Erythroblast (primary cell): ENCODE results near the gene OSBP.
A peak's percentile ranks its signal among the peaks of the same experiment; 100 is the strongest.
"Not testable (repeated sequence)": the region's sequence is repeated elsewhere in the genome, so short reads cannot be mapped to it uniquely, and the experiment has no call there.

Experiments
- DNase-seq, 2 experiments: peaks; one replicate each; lab custom pipeline; 2025; lab: John Stamatoyannopoulos, UW
- GATA1 ChIP-seq: IDR thresholded peaks from 2 replicates; pipeline ENCODE4 v1.6.1; 2011; ENCODE audit warnings: low read depth, mild to moderate bottlenecking, control low read depth, low read length, moderate library complexity
- POLR2A ChIP-seq: IDR thresholded peaks from 2 replicates; pipeline ENCODE4 v1.6.1; 2011; ENCODE audit warnings: mild to moderate bottlenecking, low read length

OSBP gene, protein sequence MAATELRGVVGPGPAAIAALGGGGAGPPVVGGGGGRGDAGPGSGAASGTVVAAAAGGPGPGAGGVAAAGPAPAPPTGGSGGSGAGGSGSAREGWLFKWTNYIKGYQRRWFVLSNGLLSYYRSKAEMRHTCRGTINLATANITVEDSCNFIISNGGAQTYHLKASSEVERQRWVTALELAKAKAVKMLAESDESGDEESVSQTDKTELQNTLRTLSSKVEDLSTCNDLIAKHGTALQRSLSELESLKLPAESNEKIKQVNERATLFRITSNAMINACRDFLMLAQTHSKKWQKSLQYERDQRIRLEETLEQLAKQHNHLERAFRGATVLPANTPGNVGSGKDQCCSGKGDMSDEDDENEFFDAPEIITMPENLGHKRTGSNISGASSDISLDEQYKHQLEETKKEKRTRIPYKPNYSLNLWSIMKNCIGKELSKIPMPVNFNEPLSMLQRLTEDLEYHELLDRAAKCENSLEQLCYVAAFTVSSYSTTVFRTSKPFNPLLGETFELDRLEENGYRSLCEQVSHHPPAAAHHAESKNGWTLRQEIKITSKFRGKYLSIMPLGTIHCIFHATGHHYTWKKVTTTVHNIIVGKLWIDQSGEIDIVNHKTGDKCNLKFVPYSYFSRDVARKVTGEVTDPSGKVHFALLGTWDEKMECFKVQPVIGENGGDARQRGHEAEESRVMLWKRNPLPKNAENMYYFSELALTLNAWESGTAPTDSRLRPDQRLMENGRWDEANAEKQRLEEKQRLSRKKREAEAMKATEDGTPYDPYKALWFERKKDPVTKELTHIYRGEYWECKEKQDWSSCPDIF

DNA sequence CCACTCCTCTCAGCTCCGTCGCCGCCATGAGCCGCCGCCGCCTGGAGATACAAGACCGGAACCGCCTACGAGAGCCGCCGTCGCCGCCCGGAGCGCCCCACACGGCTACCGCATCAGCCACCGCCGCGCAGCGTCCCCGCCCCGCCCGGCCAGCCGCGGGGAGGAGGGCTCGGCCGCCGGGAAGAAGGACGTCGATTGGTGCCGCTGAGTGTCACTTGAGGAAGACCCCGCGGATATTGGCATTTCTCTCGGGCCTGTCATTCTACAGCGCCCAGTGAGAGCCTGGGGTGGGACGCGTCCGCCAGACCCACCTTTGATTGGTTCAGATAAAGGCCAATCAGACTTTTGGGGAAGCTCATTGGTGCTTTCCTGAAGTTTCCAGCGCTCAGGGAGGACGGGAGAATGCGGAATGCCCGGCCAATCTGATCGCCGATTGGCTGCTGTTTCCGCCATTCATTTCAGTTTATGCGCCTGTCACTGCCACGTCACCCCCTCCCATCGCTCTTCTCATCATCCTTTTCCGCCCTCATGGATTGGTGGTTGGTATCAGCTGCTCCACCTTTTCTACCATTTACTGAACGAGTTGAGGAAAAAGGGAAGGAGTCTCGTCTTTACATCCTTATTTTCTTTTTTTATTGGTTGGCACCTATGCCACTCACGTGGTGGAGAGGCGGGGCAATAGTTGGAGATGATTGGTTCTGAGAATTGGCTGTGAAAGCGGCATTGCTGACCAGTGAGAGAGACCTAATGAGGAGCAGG, at the start of gene OSBP:
OSBP (minus strand) TSS at position 138 of the 759 bp plus-strand sequence; CDS start at position 28, 110 bp downstream.
- peak; percentile 100 for DNase-seq
- peak; percentile 58 for TF ChIP-seq POLR2A
- TF ChIP-seq GATA1, result no peak

DNA sequence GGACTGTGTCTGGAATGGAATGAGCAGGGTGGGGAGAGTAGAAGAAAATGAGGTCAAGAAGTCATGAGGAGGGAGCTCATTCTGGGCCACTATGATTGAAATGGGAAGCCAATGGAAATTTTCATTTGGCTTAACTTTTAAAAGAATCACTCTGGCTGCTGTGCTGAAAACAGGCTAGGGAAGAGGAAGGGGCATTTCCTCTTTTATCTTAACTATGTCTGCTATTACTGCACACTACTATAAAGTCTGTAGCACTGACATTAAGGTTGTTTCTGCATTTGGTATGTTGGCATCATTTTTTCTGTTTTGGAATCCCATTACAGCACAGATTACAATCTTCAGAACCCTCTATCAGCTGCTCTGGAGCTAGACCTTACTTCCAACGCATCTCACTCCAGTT, 45.0 kb upstream of the OSBP start:
- no peak for DNase-seq
- no peak for TF ChIP-seq GATA1
- TF ChIP-seq POLR2A, result no peak

DNA sequence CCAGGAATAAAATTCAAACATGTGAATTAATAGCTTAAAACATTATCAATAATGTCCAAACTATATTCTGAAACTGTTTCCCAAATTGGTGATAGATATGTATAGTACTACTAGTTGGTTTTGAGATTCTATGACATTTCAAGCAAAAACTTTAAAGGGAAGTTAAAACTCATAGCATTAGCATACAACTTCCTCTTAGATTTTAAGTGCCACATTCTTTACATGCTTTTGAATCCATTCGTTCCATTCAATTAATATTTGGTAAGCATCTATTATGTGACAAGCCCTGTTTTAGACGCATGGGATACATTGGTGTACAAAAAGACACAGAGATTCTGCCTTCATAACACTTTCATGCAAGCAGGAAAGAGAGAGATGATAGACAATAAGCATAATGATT, 44.4 kb upstream of the OSBP start:
- no peak for DNase-seq
- no peak for TF ChIP-seq POLR2A
- no peak for TF ChIP-seq GATA1

DNA sequence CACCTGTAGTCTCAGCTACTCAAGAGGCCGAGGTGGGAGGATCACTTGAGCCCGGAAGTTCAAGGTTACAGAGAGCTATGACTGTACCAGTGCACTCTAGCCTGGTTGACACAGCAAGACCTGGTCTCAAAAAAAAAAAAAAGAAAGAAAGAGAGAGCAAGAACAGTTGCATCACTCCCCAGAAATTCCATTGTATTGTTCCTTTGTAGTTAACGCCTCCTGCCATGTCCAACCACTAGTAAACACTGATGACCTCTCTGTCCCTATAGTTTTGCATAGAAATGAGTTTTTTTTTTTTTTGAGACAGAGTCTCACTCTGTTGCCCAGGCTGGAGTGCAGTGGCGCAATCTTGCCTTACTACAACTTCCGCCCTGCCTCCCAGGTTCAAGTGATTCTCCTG, 42.5 kb upstream of the OSBP start:
- no peak for DNase-seq
- TF ChIP-seq GATA1 (no peak), POLR2A (no peak)

DNA sequence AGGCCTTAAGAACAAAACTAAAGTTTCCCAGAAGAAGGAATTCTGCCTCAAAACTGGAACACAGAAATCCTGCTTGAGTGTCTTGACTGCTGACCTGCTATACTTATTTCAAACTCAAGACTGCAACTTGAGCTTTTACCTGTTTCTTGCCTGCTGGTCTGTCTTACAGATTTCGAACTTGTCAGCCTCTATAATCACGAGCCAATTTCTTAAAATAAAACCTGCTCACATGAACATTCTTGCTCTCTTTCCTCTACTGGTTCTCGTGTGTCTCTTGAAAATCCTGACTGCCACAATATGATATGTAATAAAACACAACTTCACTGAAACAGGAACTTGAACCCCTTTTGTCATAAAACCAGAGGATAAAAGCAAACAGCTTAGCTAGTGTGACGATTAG, 39.3 kb upstream of the OSBP start:
- no peak for TF ChIP-seq GATA1
- no peak for TF ChIP-seq POLR2A
- no peak for DNase-seq

DNA sequence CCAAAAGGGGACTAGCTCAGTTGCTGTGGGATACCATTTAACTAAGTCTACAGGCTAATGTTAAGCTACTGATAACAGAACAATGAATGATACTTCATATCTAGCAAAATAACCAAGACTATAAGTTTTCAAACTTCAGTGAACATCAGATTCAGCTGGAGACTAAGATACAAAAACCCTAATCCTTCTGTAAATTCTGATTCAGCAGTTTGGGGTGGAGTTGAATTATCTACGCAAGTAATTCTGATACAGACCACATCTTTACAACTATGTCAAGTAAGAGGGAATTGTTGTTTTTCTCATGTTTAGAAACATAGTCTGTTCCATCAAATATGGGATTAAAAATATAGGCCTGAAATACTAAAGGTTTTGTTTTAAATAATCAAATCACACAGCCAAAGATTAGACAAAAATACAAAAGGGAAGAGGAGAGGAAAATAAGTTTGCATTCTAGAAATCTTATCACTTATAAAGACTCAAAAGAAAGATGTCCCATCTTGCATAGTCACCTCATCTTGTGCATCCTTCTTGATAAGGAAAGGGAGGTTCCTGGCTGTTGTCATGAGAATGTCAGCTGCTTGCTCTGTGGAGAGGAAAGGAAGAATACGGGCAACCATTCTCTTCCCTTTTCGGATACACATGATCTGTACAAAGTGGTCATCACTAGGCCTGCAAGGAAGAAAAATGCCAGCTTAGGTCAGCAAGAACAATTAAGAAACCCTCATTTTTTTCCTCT, 31.8 kb upstream of the OSBP start:
- DNase-seq, result peak; percentile 43 to 71
- TF ChIP-seq GATA1, result no peak
- TF ChIP-seq POLR2A, result no peak

DNA sequence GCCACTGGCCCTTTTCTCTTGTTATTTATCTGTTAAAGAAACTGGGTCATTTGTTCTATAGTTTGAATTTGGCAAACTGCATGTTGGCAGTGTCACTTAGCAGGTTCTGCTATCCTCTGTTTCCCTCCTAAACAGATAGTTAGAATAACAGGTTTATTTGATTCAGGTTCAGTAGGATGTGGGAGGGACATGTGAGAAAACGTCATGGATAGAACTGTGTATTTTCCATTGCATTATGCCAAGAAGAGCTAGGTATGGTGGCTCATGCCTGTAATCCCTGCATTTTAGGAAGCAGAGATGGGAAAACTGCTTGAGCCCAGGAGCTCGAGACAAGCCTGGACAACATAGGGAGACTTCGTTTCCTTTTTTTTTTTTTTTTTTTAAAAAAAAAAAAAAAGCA, 29.0 kb upstream of the OSBP start:
- DNase-seq, result no peak
- TF ChIP-seq GATA1 (no peak), POLR2A (no peak)

DNA sequence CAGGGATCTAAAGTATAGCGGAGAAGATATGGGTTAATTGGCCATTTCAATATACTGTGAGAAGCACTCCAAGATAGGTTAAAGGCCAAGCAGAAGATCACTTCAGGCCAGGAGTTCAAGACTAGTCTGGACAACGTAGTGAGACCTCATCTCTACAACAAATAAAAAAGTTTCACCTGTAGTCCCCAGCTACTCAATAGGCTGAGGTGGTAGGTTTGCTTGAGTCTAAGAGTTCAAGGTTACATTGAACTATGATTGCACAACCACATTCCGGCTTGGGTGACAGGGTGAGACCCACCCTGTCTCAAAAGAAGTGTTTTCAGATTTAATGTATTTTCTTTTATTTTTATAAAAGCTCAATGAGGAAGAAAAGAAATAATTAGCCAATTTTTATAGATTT, 27.8 kb upstream of the OSBP start:
- no peak for DNase-seq
- no peak for TF ChIP-seq GATA1
- TF ChIP-seq POLR2A, result no peak

DNA sequence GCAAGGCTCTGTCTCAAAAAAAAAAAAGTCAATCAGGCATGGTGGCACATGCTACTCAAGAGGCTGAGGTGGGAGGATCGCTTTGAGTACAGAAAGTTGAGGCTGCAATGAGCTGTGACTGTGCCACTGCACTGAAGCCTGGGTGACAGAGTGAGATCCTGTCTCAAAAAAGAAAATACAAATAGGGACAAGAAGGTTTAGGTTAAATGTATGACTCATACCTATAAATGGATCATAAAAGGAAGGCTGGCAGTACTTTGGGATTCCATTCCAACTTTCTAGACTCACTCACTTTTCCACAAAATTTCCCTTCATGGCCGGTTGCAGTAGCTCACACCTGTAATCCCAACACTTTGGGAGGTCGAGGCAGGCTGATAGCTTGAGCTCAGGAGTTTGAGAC, 25.6 kb upstream of the OSBP start:
- TF ChIP-seq POLR2A (no peak), GATA1 (no peak)
- DNase-seq, result no peak

DNA sequence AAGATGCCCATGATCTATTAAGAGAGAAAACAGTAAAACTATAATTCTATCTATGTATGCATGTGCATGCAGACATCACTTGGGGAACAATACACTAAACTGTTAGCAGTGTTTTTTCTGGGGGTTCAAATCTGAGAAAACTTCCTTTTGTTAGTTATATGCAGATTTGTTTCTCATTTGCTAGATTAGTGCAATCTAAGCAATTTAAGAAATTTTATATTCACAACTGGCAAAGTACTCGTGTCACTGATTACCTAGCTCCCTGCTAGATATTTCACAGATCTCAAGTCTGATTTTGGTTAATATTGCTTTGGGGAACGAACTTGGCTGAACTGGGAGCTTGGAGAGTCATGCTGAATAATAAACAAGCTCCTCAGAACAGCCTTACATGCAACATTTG, 14.9 kb upstream of the OSBP start:
- TF ChIP-seq POLR2A, result no peak
- TF ChIP-seq GATA1, result no peak
- DNase-seq, result no peak

DNA sequence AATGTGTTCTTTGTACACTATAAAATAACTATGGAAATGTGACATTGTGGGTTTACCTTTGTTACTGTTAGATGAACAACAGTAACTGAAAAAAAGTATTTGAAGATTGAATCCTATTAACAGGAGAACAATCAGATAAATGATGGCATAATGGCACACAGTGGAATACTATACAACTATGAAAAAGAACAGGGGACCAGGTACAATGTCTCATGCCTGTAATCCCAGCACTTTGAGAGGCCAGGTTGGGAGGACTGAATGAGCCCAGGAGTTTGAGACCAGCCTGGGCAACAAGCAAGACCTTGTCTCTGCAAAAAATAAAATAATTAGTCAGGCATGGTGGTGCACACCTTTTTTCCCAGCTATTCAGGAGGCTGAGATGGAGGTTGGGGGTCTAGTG, 14.4 kb upstream of the OSBP start:
- DNase-seq, result no peak
- TF ChIP-seq GATA1 (no peak), POLR2A (no peak)

DNA sequence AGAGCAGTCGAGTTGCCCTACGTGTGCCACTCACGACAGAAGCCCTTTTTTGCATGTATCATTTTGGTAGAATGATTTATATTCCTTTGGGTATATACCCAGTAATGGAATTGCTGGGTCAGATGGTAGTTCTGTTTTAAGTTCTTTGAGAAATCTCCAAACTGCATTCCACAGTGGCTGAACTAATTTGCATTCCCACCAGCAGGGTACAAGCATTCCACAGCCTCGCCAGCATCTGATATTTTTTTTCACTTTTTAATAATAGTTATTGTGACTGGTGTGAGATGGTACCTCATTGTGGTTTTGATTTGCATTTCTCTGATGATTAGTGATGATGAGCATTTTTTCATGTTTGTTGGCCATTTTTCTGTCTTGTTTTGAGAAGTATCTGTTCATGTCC, 11.4 kb upstream of the OSBP start:
- not testable (repeated sequence) for DNase-seq

DNA sequence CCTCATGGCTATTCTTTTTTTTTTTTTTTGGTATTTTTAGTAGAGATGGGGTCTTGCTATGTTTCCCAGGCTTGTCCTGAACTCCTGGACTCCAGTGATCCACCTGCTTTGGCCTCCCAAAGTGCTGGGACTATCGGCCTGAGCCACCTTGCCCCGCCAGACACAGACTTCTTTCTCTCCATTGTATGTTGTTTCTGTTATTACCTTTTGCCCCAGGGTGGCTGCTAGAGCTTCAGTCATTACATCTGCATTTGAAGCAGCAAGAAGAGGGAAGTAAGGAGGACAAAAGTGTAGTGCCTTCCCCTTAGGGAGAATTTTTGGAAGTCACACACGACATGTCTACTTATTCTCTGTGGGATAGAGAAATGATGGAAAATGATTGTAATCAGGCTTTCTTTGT, 10.1 kb upstream of the OSBP start:
- no peak for DNase-seq
- TF ChIP-seq POLR2A, result no peak
- no peak for TF ChIP-seq GATA1

DNA sequence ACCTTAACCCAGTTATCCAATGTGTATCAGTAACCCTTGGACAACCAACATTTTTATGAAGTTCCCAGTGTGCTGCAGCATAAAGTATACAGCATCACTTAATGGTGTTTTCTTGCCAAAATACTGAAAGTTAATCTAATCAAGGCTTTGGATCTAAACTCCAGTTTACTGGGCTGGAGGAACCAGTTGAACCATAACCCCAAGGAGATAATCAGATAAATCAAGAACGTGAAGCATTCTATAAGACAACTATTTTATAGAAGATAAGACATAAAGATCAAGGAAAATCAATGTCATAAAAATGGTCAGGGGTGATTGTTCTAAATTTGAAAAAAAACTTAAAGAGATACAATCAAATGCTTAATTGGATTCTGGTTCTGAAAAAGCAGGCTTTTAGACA, 2.3 kb upstream of the OSBP start:
- DNase-seq, result no peak
- no peak for TF ChIP-seq POLR2A
- TF ChIP-seq GATA1, result no peak
